ENCODE data around the gene C10orf105. TPM values are rescaled to one million over a fixed set of nuclear protein-coding genes. Genes with fewer than 3 reads are reported as not detected.
A peak's percentile ranks its signal among the peaks of the same experiment; 100 is the strongest.

The C10orf105 gene
- total RNA-seq, 1 experiment from 2014 or later, result not detected

GRCh38 chr10:71726580-71727104 lies 7.1 kb upstream of the C10orf105 start:
- no peaks in the 10 kb centered on the region for H3K79me2 ChIP-seq (ENCODE audit: low read length)
- no peak overlapping the region for H2AFZ ChIP-seq (ENCODE audit: low read length)
- H3K27ac ChIP-seq (ENCODE audit: low read length), result peak overlapping the region; percentile 97
- DNase-seq, result no peak
- no peaks in the 10 kb centered on the region for H4K20me1 ChIP-seq (ENCODE audit: insufficient read depth, low read depth, low read length)
- no peaks in the 10 kb centered on the region for H3K9me3 ChIP-seq (ENCODE audit: low read length)
- H3K36me3 ChIP-seq (ENCODE audit: insufficient read depth, low read length), result no peaks in the 10 kb centered on the region
- H3K9me2 ChIP-seq (replicated peaks; ENCODE audit: insufficient read depth, low read length), result no peaks in the 10 kb centered on the region
- no peaks in the 10 kb centered on the region for H3K27me3 ChIP-seq (ENCODE audit: low read length)
- H3K4me3 ChIP-seq (ENCODE audit: low read length), result peak overlapping the region; percentile 57; the same call in 1 of the 2 replicates
- H3K9ac ChIP-seq (ENCODE audit: low read length), result peak overlapping the region; percentile 29
- H3K4me1 ChIP-seq (ENCODE audit: low read length), result peaks cover 52% of the 10 kb centered on the region
- H3K4me2 ChIP-seq (ENCODE audit: low read depth, low read length, poor library complexity, severe bottlenecking), result peak overlapping the region; percentile 72

- no peaks in the 10 kb centered on the region for H3K27me3 ChIP-seq (ENCODE audit: low read length)
- no peaks in the 10 kb centered on the region for H3K36me3 ChIP-seq (ENCODE audit: insufficient read depth, low read length)
- H3K9me3 ChIP-seq (ENCODE audit: low read length), result no peaks in the 10 kb centered on the region
- H3K27ac ChIP-seq (ENCODE audit: low read length), result peak overlapping the region; percentile 97
- H3K79me2 ChIP-seq (ENCODE audit: low read length), result no peaks in the 10 kb centered on the region
- no peaks in the 10 kb centered on the region for H4K20me1 ChIP-seq (ENCODE audit: insufficient read depth, low read depth, low read length)
- H3K9me2 ChIP-seq (replicated peaks; ENCODE audit: insufficient read depth, low read length), result no peaks in the 10 kb centered on the region
- no peak overlapping the region for H2AFZ ChIP-seq (ENCODE audit: low read length)
- peak overlapping the region; percentile 29 for H3K9ac ChIP-seq (ENCODE audit: low read length)
- DNase-seq, result peak; percentile 83
- H3K4me3 ChIP-seq (ENCODE audit: low read length), result no peak overlapping the region
- peak overlapping the region; percentile 72 for H3K4me2 ChIP-seq (ENCODE audit: low read depth, low read length, poor library complexity, severe bottlenecking)
- peaks cover 52% of the 10 kb centered on the region for H3K4me1 ChIP-seq (ENCODE audit: low read length)
Observed at GRCh38 chr10:71725998-71726579, 6.5 kb upstream of the C10orf105 start.

- H2AFZ ChIP-seq (ENCODE audit: low read length), result no peak overlapping the region
- H3K4me3 ChIP-seq (ENCODE audit: low read length), result no peak overlapping the region
- H3K27ac ChIP-seq (ENCODE audit: low read length), result no peak overlapping the region
- no peaks in the 10 kb centered on the region for H3K9me3 ChIP-seq (ENCODE audit: low read length)
- H3K4me2 ChIP-seq (ENCODE audit: low read depth, low read length, poor library complexity, severe bottlenecking), result no peak overlapping the region
- no peaks in the 10 kb centered on the region for H3K27me3 ChIP-seq (ENCODE audit: low read length)
- H4K20me1 ChIP-seq (ENCODE audit: insufficient read depth, low read depth, low read length), result no peaks in the 10 kb centered on the region
- no peaks in the 10 kb centered on the region for H3K9me2 ChIP-seq (replicated peaks; ENCODE audit: insufficient read depth, low read length)
- no peak overlapping the region for H3K9ac ChIP-seq (ENCODE audit: low read length)
- H3K4me1 ChIP-seq (ENCODE audit: low read length), result peaks cover 52% of the 10 kb centered on the region
- no peaks in the 10 kb centered on the region for H3K36me3 ChIP-seq (ENCODE audit: insufficient read depth, low read length)
- H3K79me2 ChIP-seq (ENCODE audit: low read length), result no peaks in the 10 kb centered on the region
- DNase-seq, result no peak
Observed at GRCh38 chr10:71725249-71725648, 5.7 kb upstream of the C10orf105 start.

GRCh38 chr10:71724539-71724938 lies 5.0 kb upstream of the C10orf105 start:
- Histone ChIP-seq H3K4me1 (ENCODE audit: low read length) (peaks cover 51% of the 10 kb centered on the region), H3K79me2 (ENCODE audit: low read length) (no peaks in the 10 kb centered on the region), H3K36me3 (ENCODE audit: insufficient read depth, low read length) (no peaks in the 10 kb centered on the region), H3K9me3 (ENCODE audit: low read length) (no peaks in the 10 kb centered on the region), H3K9me2 (replicated peaks; ENCODE audit: insufficient read depth, low read length) (no peaks in the 10 kb centered on the region), H3K9ac (ENCODE audit: low read length) (no peak overlapping the region), H3K4me3 (ENCODE audit: low read length) (no peak overlapping the region), H3K27ac (ENCODE audit: low read length) (no peak overlapping the region), H2AFZ (ENCODE audit: low read length) (no peak overlapping the region), H3K4me2 (ENCODE audit: low read depth, low read length, poor library complexity, severe bottlenecking) (no peak overlapping the region), H3K27me3 (ENCODE audit: low read length) (no peaks in the 10 kb centered on the region), H4K20me1 (ENCODE audit: insufficient read depth, low read depth, low read length) (no peaks in the 10 kb centered on the region)
- no peak for DNase-seq

GRCh38 chr10:71723311-71723710 lies 3.7 kb upstream of the C10orf105 start:
- Histone ChIP-seq H3K36me3 (ENCODE audit: insufficient read depth, low read length) (no peaks in the 10 kb centered on the region), H2AFZ (ENCODE audit: low read length) (no peak overlapping the region), H3K4me2 (ENCODE audit: low read depth, low read length, poor library complexity, severe bottlenecking) (no peak overlapping the region), H3K4me1 (ENCODE audit: low read length) (peaks cover 39% of the 10 kb centered on the region), H3K27me3 (ENCODE audit: low read length) (no peaks in the 10 kb centered on the region), H3K9ac (ENCODE audit: low read length) (no peak overlapping the region), H4K20me1 (ENCODE audit: insufficient read depth, low read depth, low read length) (no peaks in the 10 kb centered on the region), H3K27ac (ENCODE audit: low read length) (no peak overlapping the region), H3K4me3 (ENCODE audit: low read length) (no peak overlapping the region), H3K79me2 (ENCODE audit: low read length) (no peaks in the 10 kb centered on the region), H3K9me3 (ENCODE audit: low read length) (no peaks in the 10 kb centered on the region), H3K9me2 (replicated peaks; ENCODE audit: insufficient read depth, low read length) (no peaks in the 10 kb centered on the region)
- DNase-seq, result no peak

GRCh38 chr10:71722849-71723248 lies 3.3 kb upstream of the C10orf105 start:
- Histone ChIP-seq H4K20me1 (ENCODE audit: insufficient read depth, low read depth, low read length) (no peaks in the 10 kb centered on the region), H3K79me2 (ENCODE audit: low read length) (no peaks in the 10 kb centered on the region), H3K36me3 (ENCODE audit: insufficient read depth, low read length) (no peaks in the 10 kb centered on the region), H3K4me1 (ENCODE audit: low read length) (peaks cover 35% of the 10 kb centered on the region), H3K27ac (ENCODE audit: low read length) (no peak overlapping the region), H2AFZ (ENCODE audit: low read length) (no peak overlapping the region), H3K4me2 (ENCODE audit: low read depth, low read length, poor library complexity, severe bottlenecking) (no peak overlapping the region), H3K9ac (ENCODE audit: low read length) (no peak overlapping the region), H3K4me3 (ENCODE audit: low read length) (no peak overlapping the region), H3K9me3 (ENCODE audit: low read length) (no peaks in the 10 kb centered on the region), H3K9me2 (replicated peaks; ENCODE audit: insufficient read depth, low read length) (no peaks in the 10 kb centered on the region), H3K27me3 (ENCODE audit: low read length) (no peaks in the 10 kb centered on the region)
- no peak for DNase-seq

GRCh38 chr10:71721313-71721712 lies 1.7 kb upstream of the C10orf105 start:
- H4K20me1 ChIP-seq (ENCODE audit: insufficient read depth, low read depth, low read length), result no peaks in the 10 kb centered on the region
- no peak overlapping the region for H3K27ac ChIP-seq (ENCODE audit: low read length)
- H3K4me3 ChIP-seq (ENCODE audit: low read length), result no peak overlapping the region
- no peaks in the 10 kb centered on the region for H3K36me3 ChIP-seq (ENCODE audit: insufficient read depth, low read length)
- peaks cover 19% of the 10 kb centered on the region for H3K4me1 ChIP-seq (ENCODE audit: low read length)
- no peaks in the 10 kb centered on the region for H3K79me2 ChIP-seq (ENCODE audit: low read length)
- H3K9me3 ChIP-seq (ENCODE audit: low read length), result no peaks in the 10 kb centered on the region
- H3K9ac ChIP-seq (ENCODE audit: low read length), result no peak overlapping the region
- no peak overlapping the region for H2AFZ ChIP-seq (ENCODE audit: low read length)
- H3K4me2 ChIP-seq (ENCODE audit: low read depth, low read length, poor library complexity, severe bottlenecking), result no peak overlapping the region
- no peaks in the 10 kb centered on the region for H3K9me2 ChIP-seq (replicated peaks; ENCODE audit: insufficient read depth, low read length)
- H3K27me3 ChIP-seq (ENCODE audit: low read length), result no peaks in the 10 kb centered on the region
- no peak for DNase-seq

GRCh38 chr10:71720288-71720687 lies 710 bp upstream of the C10orf105 start:
- peaks cover 9% of the 10 kb centered on the region; the same call in 1 of the 2 replicates for H3K4me1 ChIP-seq (ENCODE audit: low read length)
- H3K27ac ChIP-seq (ENCODE audit: low read length), result no peak overlapping the region
- H3K4me2 ChIP-seq (ENCODE audit: low read depth, low read length, poor library complexity, severe bottlenecking), result no peak overlapping the region
- H3K9ac ChIP-seq (ENCODE audit: low read length), result no peak overlapping the region
- no peaks in the 10 kb centered on the region for H3K36me3 ChIP-seq (ENCODE audit: insufficient read depth, low read length)
- no peaks in the 10 kb centered on the region for H3K9me3 ChIP-seq (ENCODE audit: low read length)
- H3K27me3 ChIP-seq (ENCODE audit: low read length), result no peaks in the 10 kb centered on the region
- H3K79me2 ChIP-seq (ENCODE audit: low read length), result no peaks in the 10 kb centered on the region
- H3K9me2 ChIP-seq (replicated peaks; ENCODE audit: insufficient read depth, low read length), result no peaks in the 10 kb centered on the region
- no peak overlapping the region for H3K4me3 ChIP-seq (ENCODE audit: low read length)
- H2AFZ ChIP-seq (ENCODE audit: low read length), result no peak overlapping the region
- DNase-seq, result no peak
- no peaks in the 10 kb centered on the region for H4K20me1 ChIP-seq (ENCODE audit: insufficient read depth, low read depth, low read length)
